Dendritic cell treated with granulocyte-macrophage colony-stimulating factor and Interleukin-4, amounts not matched to agents 40 ng/mL and 50 ng/mL, for 4 days (primary cell): Measurements from ENCODE around the gene OR52E2.

Source experiments
- H3K27ac Mint-ChIP-seq: one replicate; pipeline ENCODE4 v1.8.0; 2022; ENCODE audit warnings: mild to moderate bottlenecking, mixed read lengths
- H3K27me3 Mint-ChIP-seq: one replicate; pipeline ENCODE4 v1.8.0; 2022; ENCODE audit warnings: mild to moderate bottlenecking, mixed read lengths
- H3K36me3 Mint-ChIP-seq: one replicate; pipeline ENCODE4 v1.8.0; 2022; ENCODE audit warnings: low read depth, mixed read lengths
- H3K4me1 Mint-ChIP-seq: one replicate; pipeline ENCODE4 v1.8.0; 2022; ENCODE audit warnings: low read depth, mixed read lengths
- H3K4me3 Mint-ChIP-seq: one replicate; pipeline ENCODE4 v1.8.0; 2022; ENCODE audit warnings: mild to moderate bottlenecking, moderate library complexity, mixed read lengths
- H3K9me3 Mint-ChIP-seq: one replicate; pipeline ENCODE4 v1.8.0; 2022; ENCODE audit warnings: mixed read lengths
- intact Hi-C: fragments of 100-400 bp; cut with micrococcal nuclease; formaldehyde crosslinking; loops from one replicate; pipeline ENCODE4 v1.15.0; 2022

The OR52E2 gene

DNA sequence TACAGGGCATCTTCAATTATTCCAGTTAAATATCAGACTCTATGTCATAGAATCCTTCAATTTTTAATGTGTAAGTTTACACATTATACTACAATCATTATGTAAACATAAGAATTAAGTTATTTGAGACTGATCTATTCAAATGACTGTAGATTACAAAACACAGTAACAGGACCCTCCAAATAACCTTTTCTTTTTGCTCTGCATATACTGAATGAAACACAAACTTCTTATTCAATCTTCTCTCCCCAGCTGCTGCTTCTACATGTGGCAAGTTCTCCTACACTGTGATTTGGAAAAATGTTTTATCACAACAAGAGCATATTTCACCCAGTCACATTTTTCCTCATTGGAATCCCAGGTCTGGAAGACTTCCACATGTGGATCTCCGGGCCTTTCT is 13.2 kb downstream of the OR52E2 start, which contains the start of gene OR52J3:
OR52J3 (plus strand) TSS at position 301 of the 400 bp plus-strand sequence; CDS start at position 301, 0 bp downstream.
- intact Hi-C loops: no loop called here
- Mint-ChIP-seq H3K9me3 (no peaks in the 10 kb centered on the region), H3K27me3 (no peaks in the 10 kb centered on the region), H3K4me3 (no peak within 1 kb of the TSS), H3K4me1 (no peaks in the 10 kb centered on the region), H3K27ac (no peak within 1 kb of the TSS), H3K36me3 (no peaks in the 10 kb centered on the region)

GRCh38 chr11:5043380-5043779 is 16.0 kb downstream of the OR52E2 start:
- Mint-ChIP-seq H3K4me3 (no peak overlapping the region), H3K4me1 (no peaks in the 10 kb centered on the region), H3K27ac (no peak overlapping the region), H3K9me3 (no peaks in the 10 kb centered on the region), H3K27me3 (no peaks in the 10 kb centered on the region), H3K36me3 (no peaks in the 10 kb centered on the region)
- intact Hi-C loops: no loop called here

- intact Hi-C loops: no loop called here
- H3K9me3 Mint-ChIP-seq: no peaks in the 10 kb centered on the region
These were observed 17.3 kb downstream of the OR52E2 start for GRCh38 chr11:5042091-5042490.

DNA sequence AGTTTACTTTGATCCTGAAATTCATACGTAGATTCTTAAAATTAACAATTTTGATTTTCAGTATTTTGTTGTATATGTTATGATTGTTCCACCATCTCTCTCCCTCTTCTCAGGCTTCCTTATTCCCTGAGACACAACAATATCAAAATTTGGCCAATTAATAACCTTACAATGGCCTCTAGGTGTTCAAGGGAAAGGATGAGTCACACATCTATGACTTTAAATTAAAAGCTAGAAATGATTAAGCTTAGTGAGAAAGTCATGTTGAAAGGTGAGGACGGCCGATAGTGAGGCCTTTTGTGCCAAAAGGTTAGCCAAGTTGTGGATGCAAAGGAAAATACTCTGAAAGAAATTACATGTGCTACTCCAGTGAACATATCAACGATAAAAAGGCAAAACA is 18.6 kb downstream of the OR52E2 start:
- Mint-ChIP-seq H3K27me3 (no peaks in the 10 kb centered on the region), H3K9me3 (no peaks in the 10 kb centered on the region), H3K36me3 (no peaks in the 10 kb centered on the region), H3K4me1 (no peaks in the 10 kb centered on the region), H3K27ac (no peak overlapping the region), H3K4me3 (no peak overlapping the region)
- intact Hi-C loops: no loop called here

More at GRCh38 chr11:5042091-5042490, 17.3 kb downstream of the OR52E2 start:
- Mint-ChIP-seq H3K27me3 (no peaks in the 10 kb centered on the region), H3K36me3 (no peaks in the 10 kb centered on the region), H3K27ac (no peak overlapping the region), H3K4me1 (no peaks in the 10 kb centered on the region), H3K4me3 (no peak overlapping the region)

DNA sequence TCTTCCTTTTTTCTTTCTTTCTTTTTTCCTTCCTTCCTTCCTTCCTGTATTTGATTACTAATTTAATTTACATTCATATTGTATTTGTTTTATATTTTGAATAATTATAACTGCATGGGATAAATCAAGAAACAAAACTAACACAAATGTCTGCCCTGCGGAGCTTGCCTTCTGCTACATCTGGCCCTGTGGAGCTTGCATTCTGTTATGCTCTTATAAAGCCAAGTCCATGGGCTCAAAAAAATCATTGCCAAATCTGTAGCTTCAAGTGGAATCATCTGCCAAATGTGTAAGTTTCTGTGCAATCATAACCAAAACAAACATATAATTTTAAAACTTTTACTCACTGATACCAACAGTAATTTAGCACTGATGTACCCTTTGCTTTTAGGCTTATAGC is 21.1 kb downstream of the OR52E2 start:
- Mint-ChIP-seq H3K36me3 (no peaks in the 10 kb centered on the region), H3K27ac (no peak overlapping the region), H3K4me1 (no peaks in the 10 kb centered on the region), H3K27me3 (no peaks in the 10 kb centered on the region), H3K4me3 (no peak overlapping the region), H3K9me3 (no peaks in the 10 kb centered on the region)
- intact Hi-C loops: no loop called here

GRCh38 chr11:5037926-5038325 is 21.5 kb downstream of the OR52E2 start:
- Mint-ChIP-seq H3K9me3 (no peaks in the 10 kb centered on the region), H3K4me3 (no peak overlapping the region), H3K4me1 (no peaks in the 10 kb centered on the region), H3K36me3 (no peaks in the 10 kb centered on the region), H3K27me3 (no peaks in the 10 kb centered on the region), H3K27ac (no peak overlapping the region)
- intact Hi-C loops: no loop called here

DNA sequence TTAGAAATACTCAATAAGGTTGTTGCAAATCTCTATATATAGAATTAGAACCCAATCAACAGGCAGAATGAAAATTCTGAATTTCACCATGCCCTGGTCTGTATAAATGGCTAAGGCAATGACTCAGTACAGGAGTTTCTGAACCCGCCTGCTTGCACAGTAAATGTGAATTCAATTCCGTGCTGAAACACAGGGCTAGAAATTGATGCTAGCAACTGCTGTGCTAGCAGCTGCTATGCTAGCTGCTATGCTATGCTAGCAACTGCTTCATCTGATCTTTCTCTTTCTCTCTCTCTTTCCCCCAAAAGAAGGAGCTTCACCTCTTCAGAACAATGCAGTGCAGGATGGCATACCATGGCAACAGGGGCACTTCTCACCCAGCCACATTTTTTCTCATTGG is 22.8 kb downstream of the OR52E2 start:
- no peak overlapping the region for H3K4me3 Mint-ChIP-seq
- H3K9me3 Mint-ChIP-seq: no peaks in the 10 kb centered on the region
- H3K27ac Mint-ChIP-seq: no peak overlapping the region
- intact Hi-C loops: no loop called here
- no peaks in the 10 kb centered on the region for H3K27me3 Mint-ChIP-seq
- H3K36me3 Mint-ChIP-seq: no peaks in the 10 kb centered on the region
- H3K4me1 Mint-ChIP-seq: no peaks in the 10 kb centered on the region

DNA sequence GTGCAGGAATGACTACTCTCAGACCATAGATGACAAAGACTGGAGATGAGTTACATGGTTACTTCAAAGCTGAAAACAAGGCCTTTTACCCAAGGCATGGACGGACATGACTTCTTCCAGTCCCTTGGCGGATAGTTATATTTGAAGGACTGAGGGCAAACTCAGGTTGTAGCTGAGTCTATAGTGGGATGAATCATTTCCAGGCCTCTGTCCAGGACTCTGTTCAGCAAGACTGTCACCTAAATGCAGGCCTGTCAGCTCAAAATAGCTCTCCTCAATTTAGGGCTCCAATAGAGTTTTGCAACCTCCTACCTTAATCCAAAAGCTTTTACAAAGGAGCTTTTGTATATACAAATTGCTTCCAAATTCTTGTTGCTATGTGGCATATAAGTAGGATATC is 37.4 kb downstream of the OR52E2 start:
- Mint-ChIP-seq H3K27me3 (no peaks in the 10 kb centered on the region), H3K9me3 (peaks cover 46% of the 10 kb centered on the region), H3K4me3 (no peak overlapping the region), H3K36me3 (no peaks in the 10 kb centered on the region), H3K4me1 (no peaks in the 10 kb centered on the region), H3K27ac (no peak overlapping the region)
- intact Hi-C loops: no loop called here

DNA sequence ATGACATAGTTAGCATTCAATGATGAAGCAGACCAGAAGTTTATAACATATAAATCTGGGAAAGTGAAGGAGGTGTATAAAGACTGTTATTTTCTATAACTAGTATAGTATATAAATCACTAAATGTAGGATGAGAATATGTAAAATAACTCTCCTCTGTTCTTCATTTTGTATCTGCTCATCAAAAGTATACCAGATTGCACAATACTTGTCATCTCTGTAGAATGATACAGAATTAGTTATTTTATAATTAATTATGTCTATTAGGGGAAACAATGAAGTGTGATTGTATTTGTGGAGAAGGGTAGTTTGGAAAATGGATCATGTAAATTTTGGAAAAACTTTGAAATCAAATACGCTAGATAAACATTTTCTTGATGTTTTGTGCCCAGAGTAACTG is 46.4 kb downstream of the OR52E2 start:
- no peak overlapping the region for H3K27ac Mint-ChIP-seq
- H3K4me3 Mint-ChIP-seq: no peak overlapping the region
- no peaks in the 10 kb centered on the region for H3K9me3 Mint-ChIP-seq
- intact Hi-C loops: no loop called here
- no peaks in the 10 kb centered on the region for H3K4me1 Mint-ChIP-seq
- no peaks in the 10 kb centered on the region for H3K27me3 Mint-ChIP-seq
- no peaks in the 10 kb centered on the region for H3K36me3 Mint-ChIP-seq

GRCh38 chr11:5011254-5011653 is 48.2 kb downstream of the OR52E2 start:
- no peaks in the 10 kb centered on the region for H3K27me3 Mint-ChIP-seq
- no peak overlapping the region for H3K4me3 Mint-ChIP-seq
- H3K36me3 Mint-ChIP-seq: no peaks in the 10 kb centered on the region
- H3K4me1 Mint-ChIP-seq: no peaks in the 10 kb centered on the region
- no peak overlapping the region for H3K27ac Mint-ChIP-seq
- no peaks in the 10 kb centered on the region for H3K9me3 Mint-ChIP-seq
- intact Hi-C loops: no loop called here
